CD4-positive, alpha-beta T cell treated with Interleukin-12 subunit alpha and Interleukin-12 subunit beta, for 1 hour (primary cell): ENCODE data around the gene NHS.

Source experiments
- DNase-seq: peaks from one replicate; pipeline ENCODE4 v3.0.0-alpha.2; 2020

Gene NHS

GRCh38 chrX:17633546-17633945 is 258.5 kb downstream of the NHS start:
- DNase-seq = no peak

GRCh38 chrX:17634542-17635207 is 259.7 kb downstream of the NHS start:
- DNase-seq = no peak

- no peak for DNase-seq
These were observed 260.2 kb downstream of the NHS start for GRCh38 chrX:17635231-17635630.

GRCh38 chrX:17637235-17637634 is 262.2 kb downstream of the NHS start:
- DNase-seq = no peak

GRCh38 chrX:17638731-17639130 is 263.7 kb downstream of the NHS start:
- DNase-seq = no peak

GRCh38 chrX:17642891-17643290 is 267.9 kb downstream of the NHS start:
- DNase-seq = no peak

- DNase-seq = no peak
These were observed 268.5 kb downstream of the NHS start for GRCh38 chrX:17643528-17643927.

- no peak for DNase-seq
These were observed 269.0 kb downstream of the NHS start for GRCh38 chrX:17644001-17644400.

GRCh38 chrX:17654116-17654515 is 279.1 kb downstream of the NHS start:
- peak; percentile 56 for DNase-seq

- no peak for DNase-seq
These were observed 280.4 kb downstream of the NHS start for GRCh38 chrX:17655211-17656034.

- no peak for DNase-seq
These were observed 281.0 kb downstream of the NHS start for GRCh38 chrX:17656035-17656418.

GRCh38 chrX:17656556-17656955 is 281.6 kb downstream of the NHS start:
- no peak for DNase-seq

- no peak for DNase-seq
These were observed 287.4 kb downstream of the NHS start for GRCh38 chrX:17662391-17662790.

- DNase-seq = no peak
These were observed 293.9 kb downstream of the NHS start for GRCh38 chrX:17668929-17669328.

- DNase-seq = no peak
These were observed 294.5 kb downstream of the NHS start for GRCh38 chrX:17669458-17669857.

GRCh38 chrX:17669891-17670290 is 294.9 kb downstream of the NHS start:
- no peak for DNase-seq

- no peak for DNase-seq
These were observed 295.9 kb downstream of the NHS start for GRCh38 chrX:17670874-17671273.

GRCh38 chrX:17674601-17675000 is 299.6 kb downstream of the NHS start:
- no peak for DNase-seq

GRCh38 chrX:17679261-17679660 is 304.3 kb downstream of the NHS start:
- no peak for DNase-seq

- DNase-seq = no peak
These were observed 304.8 kb downstream of the NHS start for GRCh38 chrX:17679820-17680219.

GRCh38 chrX:17680732-17681413 is 305.9 kb downstream of the NHS start:
- DNase-seq = no peak

- no peak for DNase-seq
These were observed 307.3 kb downstream of the NHS start for GRCh38 chrX:17682259-17682658.

GRCh38 chrX:17685026-17685425 is 310.0 kb downstream of the NHS start:
- DNase-seq = no peak

- DNase-seq = no peak
These were observed 312.6 kb downstream of the NHS start for GRCh38 chrX:17687648-17688047.
